ENCODE results near the gene ANKS1B.
"Not testable (repeated sequence)": the region's sequence is repeated elsewhere in the genome, so short reads cannot be mapped to it uniquely, and the experiment has no call there.

Gene ANKS1B

GRCh38 chr12:99822273-99822672 is 162.5 kb downstream of the ANKS1B start:
- Histone ChIP-seq H3K4me3 (ENCODE audit: insufficient read length, low read depth) (no peak overlapping the region), H3K27me3 (ENCODE audit: insufficient read depth, insufficient read length) (no peaks in the 10 kb centered on the region), H3K9me3 (ENCODE audit: insufficient read depth, low read length) (no peaks in the 10 kb centered on the region), H3K36me3 (ENCODE audit: insufficient read depth, insufficient read length, low read length) (no peaks in the 10 kb centered on the region), H3K4me1 (ENCODE audit: insufficient read depth, insufficient read length) (no peaks in the 10 kb centered on the region), H3K9ac (ENCODE audit: insufficient read length, low read depth) (no peak overlapping the region)
- DNase-seq (ENCODE audit: low read depth, low spot score): no peak
- TF ChIP-seq ZNF274 (IDR thresholded peaks at IDR 0.05; ENCODE audit: low read depth, low read length): no peak
- no peak for TF ChIP-seq YY1 (IDR thresholded peaks at IDR 0.05; ENCODE audit: insufficient read depth, insufficient read length)
- TF ChIP-seq SUZ12 (IDR thresholded peaks at IDR 0.05; ENCODE audit: extremely low read depth, insufficient read depth, insufficient read length): no peak

- Histone ChIP-seq H3K4me3 (ENCODE audit: insufficient read length, low read depth) (no peak overlapping the region), H3K36me3 (ENCODE audit: insufficient read depth, insufficient read length, low read length) (no peaks in the 10 kb centered on the region), H3K4me1 (ENCODE audit: insufficient read depth, insufficient read length) (no peaks in the 10 kb centered on the region), H3K9me3 (ENCODE audit: insufficient read depth, low read length) (no peaks in the 10 kb centered on the region), H3K9ac (ENCODE audit: insufficient read length, low read depth) (no peak overlapping the region), H3K27me3 (ENCODE audit: insufficient read depth, insufficient read length) (no peaks in the 10 kb centered on the region)
- DNase-seq (ENCODE audit: low read depth, low spot score): no peak
- TF ChIP-seq ZNF274 (IDR thresholded peaks at IDR 0.05; ENCODE audit: low read depth, low read length) (no peak), YY1 (IDR thresholded peaks at IDR 0.05; ENCODE audit: insufficient read depth, insufficient read length) (no peak), SUZ12 (IDR thresholded peaks at IDR 0.05; ENCODE audit: extremely low read depth, insufficient read depth, insufficient read length) (no peak)
Observed at GRCh38 chr12:99810718-99811593, 173.8 kb downstream of the ANKS1B start.

- Histone ChIP-seq H3K9me3 (ENCODE audit: insufficient read depth, low read length) (no peaks in the 10 kb centered on the region), H3K36me3 (ENCODE audit: insufficient read depth, insufficient read length, low read length) (no peaks in the 10 kb centered on the region), H3K9ac (ENCODE audit: insufficient read length, low read depth) (no peak overlapping the region), H3K4me3 (ENCODE audit: insufficient read length, low read depth) (no peak overlapping the region), H3K4me1 (ENCODE audit: insufficient read depth, insufficient read length) (no peaks in the 10 kb centered on the region), H3K27me3 (ENCODE audit: insufficient read depth, insufficient read length) (no peaks in the 10 kb centered on the region)
- no peak for DNase-seq (ENCODE audit: low read depth, low spot score)
- TF ChIP-seq ZNF274 (IDR thresholded peaks at IDR 0.05; ENCODE audit: low read depth, low read length): no peak
- TF ChIP-seq SUZ12 (IDR thresholded peaks at IDR 0.05; ENCODE audit: extremely low read depth, insufficient read depth, insufficient read length): no peak
- TF ChIP-seq YY1 (IDR thresholded peaks at IDR 0.05; ENCODE audit: insufficient read depth, insufficient read length): no peak
Observed at GRCh38 chr12:99809909-99810308, 174.8 kb downstream of the ANKS1B start.

- no peaks in the 10 kb centered on the region for H3K36me3 ChIP-seq (ENCODE audit: insufficient read depth, insufficient read length, low read length)
- TF ChIP-seq ZNF274 (IDR thresholded peaks at IDR 0.05; ENCODE audit: low read depth, low read length): no peak
- no peak for TF ChIP-seq YY1 (IDR thresholded peaks at IDR 0.05; ENCODE audit: insufficient read depth, insufficient read length)
- no peak for TF ChIP-seq SUZ12 (IDR thresholded peaks at IDR 0.05; ENCODE audit: extremely low read depth, insufficient read depth, insufficient read length)
Observed at GRCh38 chr12:99806304-99806703, 178.4 kb downstream of the ANKS1B start.

GRCh38 chr12:99804715-99805114 is 180.0 kb downstream of the ANKS1B start:
- TF ChIP-seq SUZ12 (IDR thresholded peaks at IDR 0.05; ENCODE audit: extremely low read depth, insufficient read depth, insufficient read length) (no peak), ZNF274 (IDR thresholded peaks at IDR 0.05; ENCODE audit: low read depth, low read length) (no peak), YY1 (IDR thresholded peaks at IDR 0.05; ENCODE audit: insufficient read depth, insufficient read length) (no peak)
- no peaks in the 10 kb centered on the region for H3K4me1 ChIP-seq (ENCODE audit: insufficient read depth, insufficient read length)
- no peak overlapping the region for H3K9ac ChIP-seq (ENCODE audit: insufficient read length, low read depth)
- no peaks in the 10 kb centered on the region for H3K9me3 ChIP-seq (ENCODE audit: insufficient read depth, low read length)
- H3K4me3 ChIP-seq (ENCODE audit: insufficient read length, low read depth): no peak overlapping the region
- no peak for DNase-seq (ENCODE audit: low read depth, low spot score)
- no peaks in the 10 kb centered on the region for H3K27me3 ChIP-seq (ENCODE audit: insufficient read depth, insufficient read length)
- H3K36me3 ChIP-seq (ENCODE audit: insufficient read depth, insufficient read length, low read length): no peaks in the 10 kb centered on the region

More at GRCh38 chr12:99806304-99806703, 178.4 kb downstream of the ANKS1B start:
- DNase-seq (ENCODE audit: low read depth, low spot score): no peak
- Histone ChIP-seq H3K4me3 (ENCODE audit: insufficient read length, low read depth) (no peak overlapping the region), H3K27me3 (ENCODE audit: insufficient read depth, insufficient read length) (no peaks in the 10 kb centered on the region), H3K9ac (ENCODE audit: insufficient read length, low read depth) (no peak overlapping the region), H3K9me3 (ENCODE audit: insufficient read depth, low read length) (no peaks in the 10 kb centered on the region), H3K4me1 (ENCODE audit: insufficient read depth, insufficient read length) (no peaks in the 10 kb centered on the region)

GRCh38 chr12:99800605-99801004 is 184.1 kb downstream of the ANKS1B start:
- H3K4me1 ChIP-seq (ENCODE audit: insufficient read depth, insufficient read length): no peaks in the 10 kb centered on the region
- H3K27me3 ChIP-seq (ENCODE audit: insufficient read depth, insufficient read length): no peaks in the 10 kb centered on the region
- TF ChIP-seq YY1 (IDR thresholded peaks at IDR 0.05; ENCODE audit: insufficient read depth, insufficient read length) (no peak), ZNF274 (IDR thresholded peaks at IDR 0.05; ENCODE audit: low read depth, low read length) (no peak), SUZ12 (IDR thresholded peaks at IDR 0.05; ENCODE audit: extremely low read depth, insufficient read depth, insufficient read length) (no peak)
- DNase-seq (ENCODE audit: low read depth, low spot score): no peak
- no peak overlapping the region for H3K9ac ChIP-seq (ENCODE audit: insufficient read length, low read depth)
- no peaks in the 10 kb centered on the region for H3K9me3 ChIP-seq (ENCODE audit: insufficient read depth, low read length)
- no peaks in the 10 kb centered on the region for H3K36me3 ChIP-seq (ENCODE audit: insufficient read depth, insufficient read length, low read length)
- no peak overlapping the region for H3K4me3 ChIP-seq (ENCODE audit: insufficient read length, low read depth)

GRCh38 chr12:99797931-99798330 is 186.8 kb downstream of the ANKS1B start:
- not testable (repeated sequence) for DNase-seq (ENCODE audit: low read depth, low spot score); H3K9me3 ChIP-seq (ENCODE audit: insufficient read depth, low read length); H3K4me3 ChIP-seq (ENCODE audit: insufficient read length, low read depth); H3K9ac ChIP-seq (ENCODE audit: insufficient read length, low read depth); H3K27me3 ChIP-seq (ENCODE audit: insufficient read depth, insufficient read length); H3K4me1 ChIP-seq (ENCODE audit: insufficient read depth, insufficient read length); H3K36me3 ChIP-seq (ENCODE audit: insufficient read depth, insufficient read length, low read length)
